Upper lobe of left lung (tissue), 4 donors: ENCODE data around the gene DIAPH3.

Experiments
- CTCF ChIP-seq, 6 experiments: fragments of 450-650 bp in 4 of 6; fragments of 200-600 bp in 2 of 6; sonication (generic) in 2 of 6; IDR thresholded peaks; one replicate each; pipeline ENCODE4 v1.5.1; 2016 to 2019; ENCODE audit warnings: antibody characterized with exemption in 6 of 6
- POLR2AphosphoS5 ChIP-seq, 2 donors: sonication (generic); formaldehyde crosslinking; IDR thresholded peaks; one replicate each; pipeline ENCODE4 v1.5.1; 2017; ENCODE audit warnings: antibody characterized with exemption in 2 of 2

DNA sequence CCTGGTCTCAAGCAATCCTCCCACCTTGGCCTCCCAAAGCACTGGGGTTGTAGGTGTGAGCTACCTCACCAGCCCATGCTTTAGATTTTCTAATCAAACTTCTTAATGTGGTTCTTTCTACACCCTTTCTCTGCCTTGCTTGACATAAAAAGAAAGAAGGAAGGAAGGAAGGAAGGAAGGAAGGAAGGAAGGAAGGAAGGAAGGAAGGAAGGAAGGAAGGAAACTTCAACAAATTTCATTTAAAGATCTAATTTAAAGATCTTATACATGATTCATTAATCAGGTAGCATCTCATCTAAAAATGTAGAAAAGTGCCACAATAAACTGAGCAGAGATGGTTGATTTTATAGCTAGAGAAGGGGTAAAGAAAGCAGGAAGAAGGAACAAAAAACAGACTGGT, 215.0 kb downstream of the DIAPH3 start:
- TF ChIP-seq POLR2AphosphoS5 (IDR thresholded peaks at IDR 0.05): no peak
- TF ChIP-seq CTCF (IDR thresholded peaks at IDR 0.05): no peak
